H1 (cell line): Measurements from ENCODE around the gene NDUFB3. TPM values are rescaled to one million over a fixed set of nuclear protein-coding genes. Genes with fewer than 3 reads are reported as not detected.

Source experiments
- CTCF ChIA-PET: fragments of 300-600 bp; sonication (Branson Sonifier 250); formaldehyde crosslinking; loops from one replicate; lab custom pipeline; 2021; ENCODE audit not compliant: partially characterized antibody; lab: Charles Lee
- POLR2A ChIA-PET: fragments of 300-600 bp; sonication (Branson Sonifier 250); formaldehyde crosslinking; loops from one replicate; lab custom pipeline; 2021; ENCODE audit warnings: inconsistent platforms; ENCODE audit not compliant: partially characterized antibody; lab: Charles Lee
- DNase-seq, 2 experiments: peaks; one replicate each; pipeline versions ENCODE4 v3.0.0 to v3.0.0-alpha.2; 2010 to 2022; ENCODE audit warnings: low spot score in 2 of 2, low read depth in 1 of 2, mixed read lengths in 1 of 2
- FAIRE-seq: peaks from 2 replicates; lab custom pipeline; 2011; peaks lifted over from hg19 to GRCh38; lab: Jason Lieb, UNC
- H2AFZ ChIP-seq: 2 replicates; pipeline ENCODE4 v1.8.1; 2012; ENCODE audit warnings: low read length, inconsistent platforms
- H2AK5ac ChIP-seq: 2 replicates; pipeline ENCODE4 v1.6.1; 2013; ENCODE audit warnings: low read depth, low read length
- H2BK120ac ChIP-seq: replicated peaks from 2 replicates; pipeline ENCODE3; 2013; ENCODE audit warnings: low read depth, low read length, inconsistent platforms
- H2BK12ac ChIP-seq: 2 replicates; pipeline ENCODE4 v1.6.1; 2013; ENCODE audit warnings: low read depth, low read length
- H2BK15ac ChIP-seq: 2 replicates; pipeline ENCODE4 v1.6.1; 2013; ENCODE audit warnings: low read length
- H2BK20ac ChIP-seq: 2 replicates; pipeline ENCODE4 v1.6.1; 2013; ENCODE audit warnings: low read length
- H2BK5ac ChIP-seq: 2 replicates; pipeline ENCODE4 v1.6.1; 2013; ENCODE audit warnings: low read depth, low read length
- H3K14ac ChIP-seq: 2 replicates; pipeline ENCODE4 v1.6.1; 2013; ENCODE audit warnings: inconsistent platforms; ENCODE audit not compliant: insufficient read length
- H3K18ac ChIP-seq: 2 replicates; pipeline ENCODE4 v1.6.1; 2013; ENCODE audit warnings: low read length; ENCODE audit errors: extremely low read depth
- H3K23ac ChIP-seq: 2 replicates; pipeline ENCODE4 v1.6.1; 2013; ENCODE audit warnings: inconsistent platforms; ENCODE audit not compliant: insufficient read length
- H3K23me2 ChIP-seq: 2 replicates; pipeline ENCODE4 v1.6.1; 2013; ENCODE audit warnings: low read depth, low read length
- H3K27ac ChIP-seq: 2 replicates; pipeline ENCODE4 v1.6.1; 2011; ENCODE audit warnings: low read depth, low read length, inconsistent platforms
- H3K27me3 ChIP-seq, 4 experiments: replicated peaks in 1 of 4; 1 replicate in 1 of 4; 2 replicates in 3 of 4; pipeline versions ENCODE4 v1.6.1 to v1.8.1; 2011 to 2013; ENCODE audit warnings: low read length in 3 of 4, mild to moderate bottlenecking in 3 of 4, inconsistent platforms in 2 of 4, mixed read lengths in 2 of 4, moderate library complexity in 1 of 4; ENCODE audit not compliant: control insufficient read depth in 3 of 4, insufficient read depth in 3 of 4; ENCODE audit errors: extremely low read depth in 1 of 4
- H3K36me3 ChIP-seq, 4 experiments: 2 replicates each; pipeline versions ENCODE4 v1.6.1 to v1.8.1; 2011 to 2013; ENCODE audit warnings: mild to moderate bottlenecking in 4 of 4, low read length in 3 of 4, moderate library complexity in 2 of 4, control low read depth in 1 of 4, inconsistent platforms in 1 of 4; ENCODE audit not compliant: insufficient read depth in 4 of 4, control insufficient read depth in 2 of 4
- H3K4ac ChIP-seq: replicated peaks from 2 replicates; pipeline ENCODE3; 2013; ENCODE audit warnings: low read length, low read depth, mixed read lengths, inconsistent platforms; ENCODE audit not compliant: insufficient read length
- H3K4me1 ChIP-seq, 4 experiments: replicated peaks in 1 of 4; 1 replicate in 1 of 4; 2 replicates in 3 of 4; pipeline versions ENCODE4 v1.6.1 to v1.8.1; 2011 to 2013; ENCODE audit warnings: low read length in 3 of 4, inconsistent platforms in 2 of 4, mixed read lengths in 1 of 4; ENCODE audit not compliant: insufficient read depth in 4 of 4, control insufficient read depth in 3 of 4
- H3K4me2 ChIP-seq, 2 experiments: 2 replicates each; pipeline versions ENCODE4 v1.6.1 to v1.8.1; 2011 to 2013; ENCODE audit warnings: low read depth in 2 of 2, low read length in 2 of 2, control low read depth in 1 of 2, inconsistent platforms in 1 of 2, mild to moderate bottlenecking in 1 of 2; ENCODE audit not compliant: insufficient read depth in 1 of 2
- H3K4me3 ChIP-seq, 4 experiments: fragments of 200-600, 300-600 bp in 1 of 4; sonication (generic), shearing (Covaris generic), sonication (Bioruptor Twin) in 1 of 4; 2 replicates each; pipeline versions ENCODE4 v1.5.1 to v1.8.1; 2011 to 2016; ENCODE audit warnings: low read length in 4 of 4, low read depth in 3 of 4, control low read depth in 2 of 4, inconsistent platforms in 2 of 4, mild to moderate bottlenecking in 2 of 4, mixed read lengths in 1 of 4, moderate library complexity in 1 of 4; ENCODE audit not compliant: insufficient read depth in 2 of 4; ENCODE audit errors: extremely low read depth in 1 of 4
- H3K56ac ChIP-seq: replicated peaks from 2 replicates; pipeline ENCODE3; 2013; ENCODE audit warnings: low read depth, mild to moderate bottlenecking, mixed read lengths, low read length, inconsistent platforms; ENCODE audit not compliant: insufficient read length
- H3K79me1 ChIP-seq: 2 replicates; pipeline ENCODE4 v1.6.1; 2013; ENCODE audit warnings: low read depth, low read length, control low read depth
- H3K79me2 ChIP-seq, 2 experiments: 2 replicates each; pipeline versions ENCODE4 v1.6.1 to v1.8.1; 2012 to 2013; ENCODE audit warnings: low read length in 2 of 2, mild to moderate bottlenecking in 2 of 2, inconsistent platforms in 1 of 2; ENCODE audit not compliant: insufficient read depth in 2 of 2, control insufficient read depth in 1 of 2
- H3K9ac ChIP-seq, 4 experiments: replicated peaks in 1 of 4; 1 replicate in 1 of 4; 2 replicates in 3 of 4; pipeline versions ENCODE4 v1.6.1 to v1.8.1; 2011 to 2013; ENCODE audit warnings: low read depth in 3 of 4, low read length in 3 of 4, control low read depth in 2 of 4, mild to moderate bottlenecking in 2 of 4, moderate library complexity in 2 of 4, inconsistent platforms in 1 of 4; ENCODE audit errors: extremely low read depth in 1 of 4
- H3K9me3 ChIP-seq, 2 experiments: 2 replicates each; pipeline versions ENCODE4 v1.6.1 to v1.8.1; 2012 to 2013; ENCODE audit warnings: mild to moderate bottlenecking in 2 of 2, moderate library complexity in 2 of 2, control low read depth in 1 of 2, inconsistent platforms in 1 of 2, low read depth in 1 of 2, low read length in 1 of 2, mixed read lengths in 1 of 2; ENCODE audit not compliant: insufficient read depth in 2 of 2
- H4K20me1 ChIP-seq, 2 experiments: replicated peaks in 1 of 2; 2 replicates each; pipeline versions ENCODE3 to v1.8.1; 2011 to 2013; ENCODE audit warnings: inconsistent platforms in 2 of 2, low read length in 2 of 2, mild to moderate bottlenecking in 1 of 2; ENCODE audit not compliant: insufficient read depth in 2 of 2, control insufficient read depth in 1 of 2
- H4K5ac ChIP-seq: 2 replicates; pipeline ENCODE4 v1.6.1; 2013; ENCODE audit warnings: low read length, low read depth, mixed read lengths, inconsistent platforms; ENCODE audit not compliant: insufficient read length
- H4K8ac ChIP-seq: 2 replicates; pipeline ENCODE4 v1.8.0; 2013; ENCODE audit warnings: mild to moderate bottlenecking, moderate library complexity, low read length, inconsistent platforms; ENCODE audit not compliant: insufficient read depth; ENCODE audit errors: extremely low read depth
- H4K91ac ChIP-seq: replicated peaks from 2 replicates; pipeline ENCODE3; 2013; ENCODE audit warnings: low read length, mixed read lengths, inconsistent platforms; ENCODE audit not compliant: insufficient read length
- ASH2L ChIP-seq: fragments of 200-600, 300-600 bp; sonication (generic); IDR thresholded peaks from one replicate; pipeline ENCODE4 v1.7.1; 2017; ENCODE audit warnings: low read length
- CBX5 ChIP-seq: fragments of 300-800, 300-1000 bp; sonication (generic); IDR thresholded peaks from 2 replicates; pipeline ENCODE4 v1.7.1; 2016; ENCODE audit warnings: antibody characterized with exemption, low read length, low read depth
- CBX8 ChIP-seq: fragments of 300-800, 300-1000 bp; sonication (generic); IDR thresholded peaks from 2 replicates; pipeline ENCODE4 v1.7.1; 2016; ENCODE audit warnings: low read depth, low read length, borderline replicate concordance
- CHD2 ChIP-seq: IDR thresholded peaks from 2 replicates; pipeline ENCODE4 v1.6.1; 2012; ENCODE audit warnings: low read length, improper control_type of control experiment
- CREB1 ChIP-seq: IDR thresholded peaks from 2 replicates; pipeline ENCODE4 v1.6.1; 2012; ENCODE audit warnings: inconsistent platforms
- GTF2F1 ChIP-seq: IDR thresholded peaks from 2 replicates; pipeline ENCODE4 v1.6.1; 2012; ENCODE audit warnings: low read depth, low read length, improper control_type of control experiment, borderline replicate concordance
- PHF8 ChIP-seq: fragments of 200-600 bp; sonication (generic); conservative IDR thresholded peaks from 2 replicates; pipeline ENCODE4 v1.7.1; 2012; ENCODE audit warnings: low read depth, mild to moderate bottlenecking, inconsistent platforms, low read length, moderate library complexity
- RXRA ChIP-seq: IDR thresholded peaks from 2 replicates; pipeline ENCODE4 v1.6.1; 2011; ENCODE audit warnings: low read depth, mild to moderate bottlenecking, low read length, moderate library complexity; ENCODE audit not compliant: insufficient read depth
- SIX5 ChIP-seq: IDR thresholded peaks from 2 replicates; pipeline ENCODE4 v1.6.1; 2011; ENCODE audit warnings: mild to moderate bottlenecking, low read depth, low read length
- SP2 ChIP-seq: IDR thresholded peaks from 2 replicates; pipeline ENCODE4 v1.6.1; 2012; ENCODE audit warnings: mild to moderate bottlenecking, low read length, inconsistent platforms
- SP4 ChIP-seq: IDR thresholded peaks from 2 replicates; pipeline ENCODE4 v1.6.1; 2012; ENCODE audit warnings: low read length, inconsistent platforms
- TAF1 ChIP-seq: IDR thresholded peaks from 2 replicates; pipeline ENCODE4 v1.6.1; 2011; ENCODE audit warnings: mild to moderate bottlenecking, low read depth, low read length
- TEAD4 ChIP-seq: IDR thresholded peaks from 2 replicates; pipeline ENCODE4 v1.6.1; 2012; ENCODE audit warnings: low read depth, low read length, inconsistent platforms, mixed read lengths
- USF2 ChIP-seq: IDR thresholded peaks from 2 replicates; pipeline ENCODE4 v1.6.1; 2011; ENCODE audit warnings: low read length, improper control_type of control experiment
- YY1 ChIP-seq: IDR thresholded peaks from 2 replicates; pipeline ENCODE4 v1.6.1; 2011; ENCODE audit warnings: low read depth, mild to moderate bottlenecking, low read length
- WGBS, 2 experiments: shearing (Covaris generic) in 1 of 2; methylation state at CpG; one replicate each; pipeline versions ENCODE4 v1.1.6 to v1.1.7; 2013 to 2015; ENCODE audit warnings: low lambda C conversion rate in 2 of 2, mixed read lengths in 2 of 2, inconsistent platforms in 1 of 2, low coverage in 1 of 2, missing lambda C conversion rate in 1 of 2; ENCODE audit not compliant: insufficient replicate concordance in 2 of 2, insufficient coverage in 1 of 2, insufficient read length in 1 of 2; ENCODE audit errors: extremely low coverage in 1 of 2, missing lambda C conversion rate in 1 of 2; 5-methylcytosine and 5-hydroxymethylcytosine counted together
- polyA plus RNA-seq, 7 experiments: library from polyadenylated mRNA; depleted of rRNA in 3 of 7; stranded (reverse) in 5 of 7; unstranded in 2 of 7; fragments of >200 nt in 5 of 7; fragments of 200-250 nt in 2 of 7; gene quantifications; 1 replicate in 5 of 7; 2 replicates in 1 of 7; 4 replicates in 1 of 7; pipeline versions ENCODE4 v1.2.1 to v1.2.3, GENCODE V29; 2011 to 2013; ENCODE audit warnings: missing spikeins in 2 of 7, mixed read lengths in 2 of 7
- total RNA-seq: library from RNA; stranded (reverse); fragmentation: NEBNext Ultra II Directional; extraction: Animal tissue kit (Norgen Biotek cat#: 25700); gene quantifications from 2 replicates; pipeline ENCODE4 v1.2.1, GENCODE V29; 2021

The NDUFB3 gene
- total and polyA plus RNA-seq, 2 of the 8 experiments (the other 6 are each of a cell fraction or from before 2014, with no cell fraction given): 38.2 to 55.3 TPM

- H3K79me1 ChIP-seq: no peaks in the 10 kb centered on the region
- 0 out of 2 replicates have a peak overlapping the region, but pooled peaks have one; percentile 98 for H2BK5ac ChIP-seq
- no peaks in the 10 kb centered on the region for H4K20me1 ChIP-seq
- FAIRE-seq (no peak), DNase-seq (no peak)
- H3K14ac ChIP-seq: no peak overlapping the region
- H2AK5ac ChIP-seq: no peak overlapping the region
- no peak overlapping the region for H4K8ac ChIP-seq
- no peak overlapping the region for H2BK15ac ChIP-seq
- no peak overlapping the region for H4K91ac ChIP-seq
- H2BK12ac ChIP-seq: no peak overlapping the region; the same call in 1 of the 2 replicates
- H2AFZ ChIP-seq: peak overlapping the region; percentile 100
- peak overlapping the region; percentile 16; the same call in 1 of the 2 replicates for H3K27ac ChIP-seq
- peaks cover 4% of the 10 kb centered on the region for H3K23me2 ChIP-seq
- 11% methylated on average over 5 of the region's 5 CpGs; no CpG with 5 or more reads in 1 of the 2 experiments for WGBS, 2 experiments
- no peaks in the 10 kb centered on the region for H3K27me3 ChIP-seq
- peaks cover 0 to 30% of the 10 kb centered on the region in 2 experiments; a peak in 2 of 4 replicates for H3K79me2 ChIP-seq
- H3K9ac ChIP-seq: peak overlapping the region; percentile 69 to 100 (median 94)
- no peak overlapping the region for H2BK120ac ChIP-seq
- ChIA-PET POLR2A (interaction anchor here (0.6 to 1.8 kb wide), 5 partner anchors 9 to 183 kb away, joined by 3 to 5 read pairs (median 3); partner anchors contain the start of genes NIF3L1, ORC2 and PPIL3), CTCF (interaction anchor here (0.5 to 6.7 kb wide), 6 partner anchors 12 to 171 kb away, joined by 3 to 102 read pairs (median 4); partner anchors contain the start of gene ORC2)
- peaks cover 0 to 3% (median 0%) of the 10 kb centered on the region in 4 experiments; a peak in 2 of 7 replicates for H3K4me1 ChIP-seq
- H3K18ac ChIP-seq: no peak overlapping the region; the same call in 1 of the 2 replicates
- no peak overlapping the region for H4K5ac ChIP-seq
- no peak overlapping the region for H3K4ac ChIP-seq
- no peaks in the 10 kb centered on the region for H3K36me3 ChIP-seq
- peak overlapping the region; percentile 82 to 99 (median 87) for H3K4me3 ChIP-seq
- no peak overlapping the region for H2BK20ac ChIP-seq
- H3K23ac ChIP-seq: no peak overlapping the region
- no peak overlapping the region for H3K56ac ChIP-seq
- no peaks in the 10 kb centered on the region for H3K9me3 ChIP-seq
- peak overlapping the region; percentile 68 to 82 for H3K4me2 ChIP-seq
- TF ChIP-seq GTF2F1: no peak
- no peak for TF ChIP-seq CHD2
- no peak for TF ChIP-seq SIX5
- TF ChIP-seq SP2: no peak
- no peak for TF ChIP-seq TEAD4
- no peak for TF ChIP-seq SP4
- no peak for TF ChIP-seq YY1
- TF ChIP-seq CBX5: no peak
- TF ChIP-seq ASH2L: no peak
- TF ChIP-seq CREB1: no peak
- TF ChIP-seq PHF8: no peak
- TF ChIP-seq TAF1: no peak
- no peak for TF ChIP-seq RXRA
- TF ChIP-seq CBX8: no peak
- TF ChIP-seq USF2: no peak
These were observed 365 bp downstream of the NDUFB3 start for GRCh38 chr2:201072201-201072530.
